ENCODE measurements around the gene MEGF11.

The MEGF11 gene

DNA sequence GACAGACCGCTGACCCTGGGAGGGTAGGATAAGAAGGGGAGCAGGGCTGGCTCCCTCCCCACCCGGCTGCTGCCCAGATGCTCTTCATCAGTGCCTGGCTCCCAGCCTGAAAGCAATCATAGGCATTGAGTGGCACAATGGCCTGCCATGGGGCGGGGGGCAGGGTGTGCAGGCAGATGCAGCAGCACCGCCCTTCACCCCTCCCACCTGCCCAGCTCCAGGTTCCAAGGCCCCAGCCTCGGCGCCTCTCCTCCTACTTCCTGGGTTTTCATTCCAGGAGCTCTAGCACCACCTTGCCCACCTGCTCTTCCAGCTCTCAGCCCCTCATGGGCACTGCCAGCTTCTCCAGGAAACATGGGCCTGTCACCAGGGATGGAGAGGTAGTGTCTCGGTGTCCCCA, 101.7 kb downstream of the MEGF11 start:
- no peak for DNase-seq (ENCODE audit: low read depth)

DNA sequence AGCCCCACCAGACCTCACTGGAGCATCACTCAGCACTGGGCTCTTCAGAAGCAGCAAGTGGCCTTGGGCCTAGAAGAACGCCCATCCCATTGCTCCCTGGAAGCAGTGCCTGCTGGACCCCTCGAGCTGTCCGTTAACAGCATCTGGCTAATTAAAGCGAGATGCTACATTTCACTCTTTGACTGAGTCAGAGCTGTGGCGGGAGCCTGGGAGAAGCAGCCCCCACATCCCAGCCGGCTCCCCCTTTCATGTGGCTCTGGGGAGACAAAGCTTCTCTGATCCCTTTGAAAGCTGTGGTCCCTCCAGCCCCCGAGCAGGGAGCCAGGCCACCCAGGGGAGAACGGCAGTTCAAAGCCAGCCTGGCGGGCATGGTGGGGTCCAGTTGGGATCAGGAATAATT, 103.7 kb downstream of the MEGF11 start:
- TF ChIP-seq, protein P1, sequence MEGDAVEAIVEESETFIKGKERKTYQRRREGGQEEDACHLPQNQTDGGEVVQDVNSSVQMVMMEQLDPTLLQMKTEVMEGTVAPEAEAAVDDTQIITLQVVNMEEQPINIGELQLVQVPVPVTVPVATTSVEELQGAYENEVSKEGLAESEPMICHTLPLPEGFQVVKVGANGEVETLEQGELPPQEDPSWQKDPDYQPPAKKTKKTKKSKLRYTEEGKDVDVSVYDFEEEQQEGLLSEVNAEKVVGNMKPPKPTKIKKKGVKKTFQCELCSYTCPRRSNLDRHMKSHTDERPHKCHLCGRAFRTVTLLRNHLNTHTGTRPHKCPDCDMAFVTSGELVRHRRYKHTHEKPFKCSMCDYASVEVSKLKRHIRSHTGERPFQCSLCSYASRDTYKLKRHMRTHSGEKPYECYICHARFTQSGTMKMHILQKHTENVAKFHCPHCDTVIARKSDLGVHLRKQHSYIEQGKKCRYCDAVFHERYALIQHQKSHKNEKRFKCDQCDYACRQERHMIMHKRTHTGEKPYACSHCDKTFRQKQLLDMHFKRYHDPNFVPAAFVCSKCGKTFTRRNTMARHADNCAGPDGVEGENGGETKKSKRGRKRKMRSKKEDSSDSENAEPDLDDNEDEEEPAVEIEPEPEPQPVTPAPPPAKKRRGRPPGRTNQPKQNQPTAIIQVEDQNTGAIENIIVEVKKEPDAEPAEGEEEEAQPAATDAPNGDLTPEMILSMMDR (conservative IDR thresholded peaks at IDR 0.05; ENCODE audit: control insufficient read depth, insufficient read depth, low read depth, low read length), result no peak
- no peak overlapping the region for H3K4me3 ChIP-seq (ENCODE audit: control insufficient read depth, low read depth, low read length)
- no peak for DNase-seq (ENCODE audit: low read depth)

More for the DNA sequence above, 101.7 kb downstream of the MEGF11 start:
- H3K4me3 ChIP-seq (ENCODE audit: control insufficient read depth, low read depth, low read length), result no peak overlapping the region
- TF ChIP-seq, protein P1 (conservative IDR thresholded peaks at IDR 0.05; ENCODE audit: control insufficient read depth, insufficient read depth, low read depth, low read length), result no peak

DNA sequence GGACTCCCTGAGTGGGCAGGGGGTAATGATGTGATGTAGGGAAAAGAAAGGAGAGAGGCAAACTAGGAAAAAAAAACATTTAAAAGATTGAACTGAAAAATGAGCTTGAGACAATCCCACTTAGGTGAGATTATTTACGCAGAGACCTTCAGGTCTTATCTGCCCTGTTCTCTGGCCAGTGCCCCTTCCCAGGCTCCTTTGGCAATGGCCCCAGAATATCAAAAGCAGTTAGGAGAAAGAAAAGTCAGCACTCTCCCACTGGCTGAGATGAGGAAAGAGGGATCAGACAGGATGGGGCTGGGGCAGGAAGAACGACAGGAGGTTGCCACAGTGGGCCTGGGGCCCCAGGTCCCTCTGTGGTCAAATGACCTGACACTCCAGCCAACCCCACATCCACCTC, 105.4 kb downstream of the MEGF11 start:
- no peak for DNase-seq (ENCODE audit: low read depth)
- no peak overlapping the region for H3K4me3 ChIP-seq (ENCODE audit: control insufficient read depth, low read depth, low read length)
- TF ChIP-seq, protein P1 (conservative IDR thresholded peaks at IDR 0.05; ENCODE audit: control insufficient read depth, insufficient read depth, low read depth, low read length), result no peak

DNA sequence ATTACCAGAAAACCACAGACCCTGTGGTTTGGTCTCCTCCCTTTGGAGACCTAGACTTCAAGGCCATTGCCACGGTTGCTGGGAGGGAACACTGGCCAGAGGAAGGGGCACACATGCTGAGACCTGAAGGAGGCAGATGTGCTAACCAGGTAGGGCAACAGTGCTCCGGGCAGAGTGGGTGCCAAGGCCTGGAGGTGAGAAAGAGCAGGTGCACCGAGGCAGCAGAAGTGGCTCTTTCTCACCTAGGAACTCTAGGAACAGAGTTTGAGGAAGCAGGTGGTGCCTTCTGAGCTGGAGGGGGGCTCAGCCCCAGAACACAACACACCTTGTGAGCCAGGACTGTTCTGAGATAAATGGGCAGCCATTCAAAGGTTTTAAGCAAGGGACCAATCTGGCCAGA, 106.1 kb downstream of the MEGF11 start:
- TF ChIP-seq, protein P1 (conservative IDR thresholded peaks at IDR 0.05; ENCODE audit: control insufficient read depth, insufficient read depth, low read depth, low read length), result no peak
- DNase-seq (ENCODE audit: low read depth), result no peak
- no peak overlapping the region for H3K4me3 ChIP-seq (ENCODE audit: control insufficient read depth, low read depth, low read length)

DNA sequence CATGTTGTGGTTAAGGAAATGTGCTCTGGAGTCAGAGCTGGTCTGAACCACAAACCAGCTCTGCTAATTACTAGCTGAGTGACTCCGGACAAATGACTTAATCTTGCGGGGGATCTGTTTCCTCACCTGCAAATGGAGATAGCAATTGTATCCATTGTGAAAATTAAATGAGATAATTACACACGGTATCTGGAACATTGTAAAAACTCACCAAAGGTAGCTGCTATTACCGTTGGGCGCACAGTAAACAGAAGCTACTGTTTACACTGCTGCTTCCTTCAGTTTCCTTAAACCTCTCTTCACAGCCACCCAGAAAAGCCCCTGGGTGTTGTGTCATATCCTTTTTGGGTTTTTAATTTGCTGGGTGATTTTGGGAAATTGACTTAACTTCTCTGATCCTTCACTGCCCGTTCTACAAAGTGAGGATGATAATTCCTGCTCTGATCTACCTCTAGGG, 107.8 kb downstream of the MEGF11 start:
- TF ChIP-seq, protein P1 (conservative IDR thresholded peaks at IDR 0.05; ENCODE audit: control insufficient read depth, insufficient read depth, low read depth, low read length), result no peak
- no peak overlapping the region for H3K4me3 ChIP-seq (ENCODE audit: control insufficient read depth, low read depth, low read length)
- no peak for DNase-seq (ENCODE audit: low read depth)

DNA sequence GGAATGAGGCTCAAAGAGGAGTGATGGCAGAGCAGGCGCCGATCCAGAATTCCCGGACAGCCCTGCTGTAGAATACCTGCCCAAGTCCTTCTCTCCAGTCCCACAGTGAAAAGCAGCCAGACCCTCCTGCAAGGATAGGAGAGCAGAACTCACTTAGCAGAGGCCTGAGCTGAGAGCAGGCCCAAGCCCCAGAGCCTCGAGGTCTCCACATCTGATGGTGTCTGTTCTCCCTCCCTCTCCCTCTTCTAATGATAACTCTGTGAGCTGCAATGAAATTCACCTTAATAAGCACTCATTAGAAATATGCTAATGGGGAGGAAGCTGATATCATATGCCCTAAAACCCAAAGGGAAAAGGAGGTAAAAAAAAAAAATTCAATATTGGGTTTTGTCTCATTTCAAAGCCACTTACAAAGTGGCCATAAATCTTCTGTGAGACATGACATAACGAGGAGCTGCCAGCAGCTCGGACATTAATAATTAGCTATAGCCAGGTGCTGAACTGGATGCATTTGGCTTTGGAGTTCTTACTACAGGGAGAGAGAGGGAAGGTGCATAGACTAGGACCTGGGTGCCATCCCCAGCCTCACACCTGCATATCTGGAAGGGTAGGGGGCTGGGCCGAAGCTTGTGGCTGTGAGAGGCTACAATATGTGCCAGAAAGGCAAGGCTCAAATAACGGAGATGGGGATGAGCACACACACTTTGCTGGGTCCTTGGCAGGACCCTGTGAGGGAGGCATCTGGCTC, 108.4 kb downstream of the MEGF11 start:
- TF ChIP-seq, protein P1 (conservative IDR thresholded peaks at IDR 0.05; ENCODE audit: control insufficient read depth, insufficient read depth, low read depth, low read length), result no peak
- no peak for DNase-seq (ENCODE audit: low read depth)
- no peak overlapping the region for H3K4me3 ChIP-seq (ENCODE audit: control insufficient read depth, low read depth, low read length)

Measured in fibroblast of mammary gland (primary cell).